Ovary (tissue), 3 donors: ENCODE measurements around the gene ARHGEF4.

Experiments
- CTCF ChIP-seq, 3 donors: fragments of 450-650 bp in 2 of 3; fragments of 200-600 bp in 1 of 3; IDR thresholded peaks; one replicate each; pipeline versions ENCODE4 v1.5.1 to v1.8.0; 2016 to 2022; ENCODE audit warnings: antibody characterized with exemption in 3 of 3, mild to moderate bottlenecking in 1 of 3
- EP300 ChIP-seq: sonication (generic); formaldehyde crosslinking; IDR thresholded peaks from one replicate; pipeline ENCODE4 v1.6.1; 2017; ENCODE audit warnings: antibody characterized with exemption
- donor health status: DM: no; HTN: no; CAD: no.

GRCh38 chr2:130839011-130839780 lies 2.5 kb downstream of the ARHGEF4 start:
- no peak for TF ChIP-seq CTCF (IDR thresholded peaks at IDR 0.05)
- TF ChIP-seq EP300: no peak
